DOHH2 (cell line): ENCODE results near the gene ADIG.

Experiments used
- H3F3A ChIP-seq: fragments of 200-600 bp; sonication (generic), shearing (Covaris generic); 2 replicates; pipeline ENCODE4 v1.6.0; 2016; ENCODE audit warnings: antibody characterized with exemption, mild to moderate bottlenecking; ENCODE audit not compliant: control insufficient read depth, insufficient read depth
- H3K27ac ChIP-seq: fragments of 200-600 bp; sonication (generic); 2 replicates; pipeline ENCODE4 v1.5.1; 2014; ENCODE audit warnings: low read depth, mild to moderate bottlenecking, low read length, moderate library complexity
- H3K27me3 ChIP-seq: fragments of 200-600 bp; sonication (generic); 2 replicates; pipeline ENCODE4 v1.6.1; 2014; ENCODE audit warnings: mild to moderate bottlenecking, low read length, mixed read lengths; ENCODE audit not compliant: control insufficient read depth
- H3K36me3 ChIP-seq: fragments of 200-600 bp; sonication (generic); 2 replicates; pipeline ENCODE4 v1.6.1; 2014; ENCODE audit warnings: mild to moderate bottlenecking, low read length, moderate library complexity, mixed read lengths; ENCODE audit not compliant: control insufficient read depth
- H3K4me1 ChIP-seq: fragments of 200-600 bp; sonication (generic); 2 replicates; pipeline ENCODE4 v1.6.1; 2014; ENCODE audit warnings: mild to moderate bottlenecking, low read length, mixed read lengths; ENCODE audit not compliant: control insufficient read depth
- H3K4me2 ChIP-seq: fragments of 200-600 bp; sonication (generic); 2 replicates; pipeline ENCODE4 v1.6.0; 2014; ENCODE audit warnings: mild to moderate bottlenecking, low read length, moderate library complexity
- H3K4me3 ChIP-seq: fragments of 200-600 bp; sonication (generic); 2 replicates; pipeline ENCODE4 v1.5.1; 2014; ENCODE audit warnings: mild to moderate bottlenecking, low read length, mixed read lengths
- H3K79me2 ChIP-seq: fragments of 200-600 bp; sonication (generic); 2 replicates; pipeline ENCODE4 v1.6.1; 2014; ENCODE audit warnings: mild to moderate bottlenecking, low read length, mixed read lengths; ENCODE audit not compliant: control insufficient read depth
- H3K9me2 ChIP-seq: fragments of 200-600 bp; sonication (generic); replicated peaks from 2 replicates; pipeline ENCODE4 v1.6.1; 2014; ENCODE audit warnings: mild to moderate bottlenecking, low read length, mixed read lengths; ENCODE audit not compliant: control insufficient read depth
- H3K9me3 ChIP-seq: fragments of 200-600 bp; sonication (generic); 2 replicates; pipeline ENCODE4 v1.6.1; 2014; ENCODE audit warnings: antibody characterized with exemption, low read length, mixed read lengths; ENCODE audit not compliant: control insufficient read depth, insufficient read depth
- H4K20me1 ChIP-seq: fragments of 200-600 bp; sonication (generic); 2 replicates; pipeline ENCODE4 v1.6.0; 2014; ENCODE audit warnings: low read depth, mild to moderate bottlenecking, antibody characterized with exemption, low read length, moderate library complexity; ENCODE audit not compliant: control insufficient read depth, insufficient read depth
- CTCF ChIP-seq: fragments of 200-600 bp; sonication (generic); IDR thresholded peaks from one replicate; pipeline ENCODE4 v1.5.1; 2014; ENCODE audit warnings: antibody characterized with exemption, mild to moderate bottlenecking, low read depth, low read length; ENCODE audit not compliant: poor library complexity, severe bottlenecking
- EZH2phosphoT487 ChIP-seq: fragments of 200-600 bp; sonication (generic); IDR thresholded peaks from 2 replicates; pipeline ENCODE4 v1.6.1; 2017; ENCODE audit warnings: borderline replicate concordance, mild to moderate bottlenecking, antibody characterized with exemption, low read length, moderate library complexity, mixed read lengths

Gene ADIG

GRCh38 chr20:38608188-38608587 is 27.2 kb downstream of the ADIG start:
- TF ChIP-seq EZH2phosphoT487 = no peak
- no peak for TF ChIP-seq CTCF

GRCh38 chr20:38609815-38610214 is 28.8 kb downstream of the ADIG start:
- H3K9me2 ChIP-seq = no peaks in the 10 kb centered on the region
- peaks cover 11% of the 10 kb centered on the region for H3K4me1 ChIP-seq
- H3K27me3 ChIP-seq = peaks cover 21% of the 10 kb centered on the region
- no peak overlapping the region for H3K27ac ChIP-seq
- no peaks in the 10 kb centered on the region for H3F3A ChIP-seq
- no peak overlapping the region for H3K4me3 ChIP-seq
- H4K20me1 ChIP-seq = no peaks in the 10 kb centered on the region
- H3K9me3 ChIP-seq = no peaks in the 10 kb centered on the region
- H3K36me3 ChIP-seq = no peaks in the 10 kb centered on the region
- H3K4me2 ChIP-seq = no peak overlapping the region
- TF ChIP-seq CTCF = no peak
- no peak for TF ChIP-seq EZH2phosphoT487
- no peaks in the 10 kb centered on the region for H3K79me2 ChIP-seq

More at GRCh38 chr20:38608188-38608587, 27.2 kb downstream of the ADIG start:
- peaks cover 11% of the 10 kb centered on the region for H3K4me1 ChIP-seq
- no peaks in the 10 kb centered on the region for H3K36me3 ChIP-seq
- H3K9me2 ChIP-seq = no peaks in the 10 kb centered on the region
- H3K4me3 ChIP-seq = no peak overlapping the region
- H4K20me1 ChIP-seq = no peaks in the 10 kb centered on the region
- peak overlapping the region; percentile 46 for H3K4me2 ChIP-seq
- no peak overlapping the region for H3K27ac ChIP-seq
- peaks cover 28% of the 10 kb centered on the region for H3K27me3 ChIP-seq
- H3K79me2 ChIP-seq = no peaks in the 10 kb centered on the region
- H3F3A ChIP-seq = no peaks in the 10 kb centered on the region
- no peaks in the 10 kb centered on the region for H3K9me3 ChIP-seq

GRCh38 chr20:38610521-38610920 is 29.5 kb downstream of the ADIG start:
- no peak overlapping the region for H3K27ac ChIP-seq
- H3K79me2 ChIP-seq = no peaks in the 10 kb centered on the region
- H3K9me3 ChIP-seq = no peaks in the 10 kb centered on the region
- no peak overlapping the region for H3K4me2 ChIP-seq
- no peaks in the 10 kb centered on the region for H3F3A ChIP-seq
- TF ChIP-seq CTCF (no peak), EZH2phosphoT487 (no peak)
- no peaks in the 10 kb centered on the region for H3K9me2 ChIP-seq
- H3K4me3 ChIP-seq = no peak overlapping the region
- H3K27me3 ChIP-seq = peaks cover 17% of the 10 kb centered on the region
- no peaks in the 10 kb centered on the region for H4K20me1 ChIP-seq
- H3K36me3 ChIP-seq = no peaks in the 10 kb centered on the region
- peaks cover 11% of the 10 kb centered on the region for H3K4me1 ChIP-seq
